Measurements from ENCODE around the gene FAM3A. TPM values are rescaled to one million over a fixed set of nuclear protein-coding genes. Genes with fewer than 3 reads are reported as not detected.

Gene FAM3A
- total RNA-seq, 1 donor from 2014 or later, result 4.5 TPM

- Histone ChIP-seq H3K27me3 (no peaks in the 10 kb centered on the region), H3K4me2 (peak overlapping the region; percentile 72), H3F3A (ENCODE audit: low read depth) (no peaks in the 10 kb centered on the region), H4K20me1 (ENCODE audit: low read depth) (no peaks in the 10 kb centered on the region), H3K79me2 (ENCODE audit: low read depth) (no peaks in the 10 kb centered on the region), H3K4me1 (no peaks in the 10 kb centered on the region), H3K4me3 (peak overlapping the region; percentile 51), H3K9me3 (ENCODE audit: low read depth) (no peaks in the 10 kb centered on the region), H2AFZ (replicated peaks) (no peak overlapping the region), H3K27ac (no peak overlapping the region), H3K36me3 (no peaks in the 10 kb centered on the region), H3K9ac (no peak overlapping the region)
- peaks cover 13% of the 10 kb centered on the region for H3K36me3 Mint-ChIP-seq
- peaks cover 35% of the 10 kb centered on the region for H3K9me3 Mint-ChIP-seq
- peak overlapping the region; percentile 89 for H3K4me3 Mint-ChIP-seq
- H3K4me1 Mint-ChIP-seq, result peaks cover 5% of the 10 kb centered on the region
- TF ChIP-seq EZH2phosphoT487 (IDR thresholded peaks at IDR 0.05) (no peak), EZH2 (IDR thresholded peaks at IDR 0.05) (no peak), CTCF (IDR thresholded peaks at IDR 0.05) (no peak)
- no peak for DNase-seq (ENCODE audit: low spot score)
- no peak overlapping the region for H3K27ac Mint-ChIP-seq
- peaks cover 9% of the 10 kb centered on the region for H3K27me3 Mint-ChIP-seq (ENCODE audit: insufficient read depth, low read depth)
Measured at GRCh38 chrX:154477891-154478477, 38.0 kb downstream of the FAM3A start.

- Mint-ChIP-seq H3K27ac (no peak overlapping the region), H3K9me3 (peaks cover 30% of the 10 kb centered on the region), H3K27me3 (ENCODE audit: insufficient read depth, low read depth) (peaks cover 5% of the 10 kb centered on the region), H3K36me3 (peaks cover 13% of the 10 kb centered on the region), H3K4me3 (no peak overlapping the region), H3K4me1 (no peaks in the 10 kb centered on the region)
- Histone ChIP-seq H3K4me1 (no peaks in the 10 kb centered on the region), H3K4me2 (no peak overlapping the region), H3K27me3 (no peaks in the 10 kb centered on the region), H3K27ac (no peak overlapping the region), H4K20me1 (ENCODE audit: low read depth) (no peaks in the 10 kb centered on the region), H3K9ac (no peak overlapping the region), H3K36me3 (no peaks in the 10 kb centered on the region), H2AFZ (replicated peaks) (no peak overlapping the region), H3K9me3 (ENCODE audit: low read depth) (no peaks in the 10 kb centered on the region), H3K79me2 (ENCODE audit: low read depth) (no peaks in the 10 kb centered on the region), H3F3A (ENCODE audit: low read depth) (no peaks in the 10 kb centered on the region), H3K4me3 (no peak overlapping the region)
- no peak for DNase-seq (ENCODE audit: low spot score)
- no peak for TF ChIP-seq EZH2phosphoT487 (IDR thresholded peaks at IDR 0.05)
Measured at GRCh38 chrX:154476821-154477220, 39.2 kb downstream of the FAM3A start.

DNA sequence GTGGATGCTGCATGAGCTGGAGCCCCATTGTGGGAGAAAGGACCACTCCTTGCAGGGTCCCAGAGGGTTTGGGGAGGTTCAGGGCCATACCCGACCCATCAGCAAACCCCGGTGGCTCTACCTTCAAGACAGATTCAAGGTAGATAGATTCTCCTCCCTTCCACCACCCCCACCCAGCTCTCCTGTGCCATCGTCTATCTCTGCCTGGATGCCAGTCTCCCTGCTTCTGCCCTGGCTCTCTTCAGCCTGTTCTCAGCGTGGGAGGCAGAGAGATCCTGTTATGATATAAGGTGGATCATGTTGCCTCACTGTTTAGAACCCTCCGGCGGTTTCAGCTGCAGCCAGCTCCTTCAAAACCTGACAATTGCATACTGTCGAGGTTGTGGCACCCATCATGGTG, 42.3 kb downstream of the FAM3A start:
- H4K20me1 ChIP-seq (ENCODE audit: low read depth), result no peaks in the 10 kb centered on the region
- no peaks in the 10 kb centered on the region for H3K27me3 ChIP-seq
- H3K9me3 ChIP-seq (ENCODE audit: low read depth), result no peaks in the 10 kb centered on the region
- H3K4me3 ChIP-seq, result no peak overlapping the region
- H3K27me3 Mint-ChIP-seq (ENCODE audit: insufficient read depth, low read depth), result peaks cover 3% of the 10 kb centered on the region
- H2AFZ ChIP-seq (replicated peaks), result no peak overlapping the region
- H3K9me3 Mint-ChIP-seq, result peaks cover 28% of the 10 kb centered on the region
- no peaks in the 10 kb centered on the region for H3K36me3 ChIP-seq
- no peaks in the 10 kb centered on the region for H3K79me2 ChIP-seq (ENCODE audit: low read depth)
- H3K4me3 Mint-ChIP-seq, result no peak overlapping the region
- no peaks in the 10 kb centered on the region for H3K4me1 ChIP-seq
- no peaks in the 10 kb centered on the region for H3K4me1 Mint-ChIP-seq
- H3K4me2 ChIP-seq, result no peak overlapping the region
- no peak overlapping the region for H3K27ac ChIP-seq
- no peaks in the 10 kb centered on the region for H3F3A ChIP-seq (ENCODE audit: low read depth)
- no peak for TF ChIP-seq CTCF (IDR thresholded peaks at IDR 0.05)
- no peak for TF ChIP-seq EZH2 (IDR thresholded peaks at IDR 0.05)
- TF ChIP-seq EZH2phosphoT487 (IDR thresholded peaks at IDR 0.05), result no peak
- H3K36me3 Mint-ChIP-seq, result peaks cover 15% of the 10 kb centered on the region
- no peak for DNase-seq (ENCODE audit: low spot score)
- H3K27ac Mint-ChIP-seq, result no peak overlapping the region
- no peak overlapping the region for H3K9ac ChIP-seq

Data from neural progenitor cell (in vitro differentiated cells).